GM12878 (cell line): ENCODE measurements around the gene PYM1. TPM values are rescaled to one million over a fixed set of nuclear protein-coding genes. Genes with fewer than 3 reads are reported as not detected.

Source experiments
- ATAC-seq: fragments of 200-7000 bp; cut with Tn5 transposase; 3 replicates; pipeline ENCODE4 v1.9.1; 2020; ENCODE audit warnings: mild to moderate bottlenecking, moderate library complexity
- BruUV-seq: library from RNA; stranded (reverse); fragments of 400-500 nt; replicated peaks from 2 replicates; lab custom pipeline; 2021; lab: Mats Ljungman, UMichigan
- CTCF ChIA-PET: fragments of 300-600 bp; sonication (Branson Sonifier 250); formaldehyde crosslinking; extraction: SDS; loops from one replicate; lab custom pipeline; 2021; ENCODE audit warnings: inconsistent platforms; lab: Yijun Ruan, JAX
- POLR2A ChIA-PET: fragments of 350-600 bp; formaldehyde crosslinking; extraction: SDS; loops from one replicate; lab custom pipeline; 2021; ENCODE audit warnings: inconsistent platforms; lab: Charles Lee
- RAD21 ChIA-PET: fragments of 300-600 bp; sonication (Branson Sonifier 250); formaldehyde crosslinking; loops from one replicate; lab custom pipeline; 2023; ENCODE audit warnings: antibody characterized with exemption; ENCODE audit not compliant: unreplicated experiment; lab: Charles Lee
- SMC1A ChIA-PET: fragments of 300-600 bp; sonication (Branson Sonifier 250); formaldehyde crosslinking; loops from one replicate; lab custom pipeline; 2023; ENCODE audit not compliant: unreplicated experiment, uncharacterized antibody; lab: Charles Lee
- DNase-seq: peaks from one replicate; pipeline ENCODE4 v3.0.0-alpha.2; 2011; ENCODE audit warnings: low read depth, low spot score
- FAIRE-seq: peaks from 3 replicates; lab custom pipeline; 2011; peaks lifted over from hg19 to GRCh38; lab: Jason Lieb, UNC
- H2AFZ ChIP-seq: 2 replicates; pipeline ENCODE4 v1.6.0; 2011; ENCODE audit warnings: low read depth, low read length, control low read depth; ENCODE audit not compliant: control insufficient read depth
- H3K27ac ChIP-seq: 2 replicates; pipeline ENCODE4 v1.5.1; 2011; ENCODE audit warnings: control low read depth; ENCODE audit not compliant: control insufficient read depth, insufficient read depth
- H3K27me3 ChIP-seq, 2 experiments: replicated peaks in 1 of 2; 2 replicates each; pipeline versions ENCODE4 v1.6.0 to v1.6.1; 2011; ENCODE audit warnings: low read length in 1 of 2; ENCODE audit not compliant: control insufficient read depth in 2 of 2, insufficient read depth in 2 of 2
- H3K36me3 ChIP-seq, 2 experiments: 2 replicates each; pipeline ENCODE4 v1.5.1; 2011; ENCODE audit warnings: low read length in 1 of 2; ENCODE audit not compliant: control insufficient read depth in 2 of 2, insufficient read depth in 2 of 2
- H3K4me1 ChIP-seq: 2 replicates; pipeline ENCODE4 v1.6.1; 2011; ENCODE audit warnings: mild to moderate bottlenecking, low read length, moderate library complexity, mixed read lengths; ENCODE audit not compliant: control insufficient read depth, insufficient read depth
- H3K4me2 ChIP-seq: 2 replicates; pipeline ENCODE4 v1.6.0; 2011; ENCODE audit warnings: control low read depth; ENCODE audit not compliant: control insufficient read depth, insufficient read depth
- H3K4me3 ChIP-seq: fragments of 200-600 bp; sonication (generic); 2 replicates; pipeline ENCODE4 v1.5.1; 2016
- H3K79me2 ChIP-seq: 2 replicates; pipeline ENCODE4 v1.6.0; 2011; ENCODE audit warnings: low read length; ENCODE audit not compliant: control insufficient read depth, insufficient read depth
- H3K9ac ChIP-seq: 2 replicates; pipeline ENCODE4 v1.8.0; 2011; ENCODE audit warnings: low read length, control low read depth, mixed read lengths; ENCODE audit not compliant: control insufficient read depth, insufficient read depth
- H3K9me3 ChIP-seq: replicated peaks from 3 replicates; pipeline ENCODE4 v1.5.1; 2011; ENCODE audit warnings: mild to moderate bottlenecking, low read length; ENCODE audit not compliant: control insufficient read depth, insufficient read depth
- H4K20me1 ChIP-seq: 2 replicates; pipeline ENCODE4 v1.6.0; 2011; ENCODE audit not compliant: control insufficient read depth, insufficient read depth
- BRCA1 ChIP-seq: IDR thresholded peaks from 2 replicates; pipeline ENCODE4 v1.6.1; 2011; ENCODE audit warnings: low read depth, low read length, improper control_type of control experiment
- CHD2 ChIP-seq: IDR thresholded peaks from 2 replicates; pipeline ENCODE4 v1.6.1; 2011; ENCODE audit warnings: low read depth, low read length, improper control_type of control experiment, borderline replicate concordance
- CUX1 ChIP-seq: IDR thresholded peaks from 2 replicates; pipeline ENCODE4 v1.6.1; 2012; ENCODE audit warnings: improper control_type of control experiment, low read depth, low read length; ENCODE audit not compliant: insufficient replicate concordance
- NFYA ChIP-seq: IDR thresholded peaks from 2 replicates; pipeline ENCODE4 v1.6.1; 2011; ENCODE audit warnings: low read depth, mild to moderate bottlenecking, low read length, improper control_type of control experiment, borderline replicate concordance
- NKRF ChIP-seq: fragments of 450-650 bp; conservative IDR thresholded peaks from 2 replicates; pipeline ENCODE4 v1.6.1; 2017; ENCODE audit warnings: mild to moderate bottlenecking, moderate library complexity
- SMC3 ChIP-seq: IDR thresholded peaks from 2 replicates; pipeline ENCODE4 v1.6.1; 2011; ENCODE audit warnings: low read length, improper control_type of control experiment, borderline replicate concordance
- STAT3 ChIP-seq: IDR thresholded peaks from 2 replicates; pipeline ENCODE4 v1.6.1; 2011; ENCODE audit warnings: low read depth, low read length, improper control_type of control experiment
- whole genome bisulfite sequencing: methylation state at CpG from one replicate; pipeline ENCODE4 v1.1.6; 2016; ENCODE audit warnings: low lambda C conversion rate; ENCODE audit not compliant: insufficient replicate concordance, insufficient coverage; ENCODE audit errors: missing lambda C conversion rate; 5-methylcytosine and 5-hydroxymethylcytosine counted together
- in situ Hi-C: fragments of 300-500 bp; cut with MboI; formaldehyde crosslinking; loops from 9 replicates; pipeline ENCODE4 v1.14.3; 2018; ENCODE audit warnings: mixed read lengths
- intact Hi-C: fragments of 100-400 bp; cut with micrococcal nuclease; formaldehyde crosslinking; loops from one replicate; pipeline ENCODE4 v1.14.2; 2022; ENCODE audit not compliant: unreplicated experiment
- polyA plus RNA-seq, 11 experiments: library from polyadenylated mRNA; depleted of rRNA in 4 of 11; unstranded in 6 of 11; stranded (reverse) in 5 of 11; fragments of >200 nt; fragmentation: Nextera tagmentation in 4 of 11; fragmentation: Illumina TruSeq in 1 of 11; extraction: Ambion mirVana in 4 of 11; extraction: Trizol in 1 of 11; gene quantifications; 1 replicate in 1 of 11; 2 replicates in 10 of 11; pipeline versions ENCODE4 v1.2.1 to v1.2.3, GENCODE V29; 2011 to 2016; ENCODE audit warnings: inconsistent platforms in 2 of 11, missing spikeins in 2 of 11, low read depth in 1 of 11
- total RNA-seq, 4 experiments: library from RNA; depleted of rRNA in 3 of 4; stranded (reverse); fragments of >200 nt in 3 of 4; fragmentation: Illumina TruSeq in 1 of 4; extraction: Trizol in 1 of 4; gene quantifications; 2 replicates each; pipeline versions ENCODE4 v1.2.1 to v1.2.3, GENCODE V29; 2013 to 2021

PYM1 gene
- total and polyA plus RNA-seq, 10 of the 15 experiments (the other 5 are each of a cell fraction or from before 2014, with no cell fraction given) = 33.9 to 93.4 (median 55.8) TPM

- no peak overlapping the region for H2AFZ ChIP-seq
- peaks cover 12% of the 10 kb centered on the region for H3K4me1 ChIP-seq
- ChIA-PET POLR2A (no interaction called here), SMC1A (no interaction called here), CTCF (interaction anchor here (0.6 kb wide), 1 partner anchor 34 kb away, joined by 3 read pairs; the partner anchor contains the start of gene DGKA), RAD21 (no interaction called here)
- H3K79me2 ChIP-seq = peaks cover 24% of the 10 kb centered on the region
- in situ Hi-C loops (no loop called here), intact Hi-C loops (no loop called here)
- H3K9me3 ChIP-seq = no peaks in the 10 kb centered on the region
- BruUV-seq = no TSS peak
- no peak for TF ChIP-seq STAT3
- no peak for TF ChIP-seq NFYA
- TF ChIP-seq NKRF = no peak
- no peak for TF ChIP-seq CUX1
- no peak for TF ChIP-seq CHD2
- TF ChIP-seq SMC3 = no peak
- TF ChIP-seq BRCA1 = no peak
- H3K4me3 ChIP-seq = no peak overlapping the region
- no peaks in the 10 kb centered on the region for H4K20me1 ChIP-seq
- DNase-seq (no peak), ATAC-seq (no peak), FAIRE-seq (no peak)
- H3K4me2 ChIP-seq = no peak overlapping the region
- H3K27me3 ChIP-seq = no peaks in the 10 kb centered on the region
- no peak overlapping the region for H3K27ac ChIP-seq
- peaks cover 0 to 4% of the 10 kb centered on the region in 2 experiments; a peak in 2 of 4 replicates for H3K36me3 ChIP-seq
- 82% methylated on average over 4 of the region's 5 CpGs for WGBS
- no peak overlapping the region for H3K9ac ChIP-seq
Measured at GRCh38 chr12:55965240-55965639, 37.5 kb upstream of the PYM1 start.
